GM10266 (cell line): Measurements from ENCODE around the gene KIAA1671.

Source experiments
- DNase-seq: peaks from one replicate; pipeline ENCODE4 v3.0.0; 2012; ENCODE audit errors: extremely low spot score
- TF ChIP-seq, protein P1 (sequence below): IDR thresholded peaks from 2 replicates; pipeline ENCODE4 v1.5.1; 2012; ENCODE audit warnings: mild to moderate bottlenecking, low read depth; ENCODE audit not compliant: control insufficient read depth, insufficient read depth; ENCODE audit errors: missing control alignments

The KIAA1671 gene

GRCh38 chr22:24944217-24944937 lies 8.1 kb upstream of the KIAA1671 start:
- no peak for DNase-seq
- TF ChIP-seq, protein P1, sequence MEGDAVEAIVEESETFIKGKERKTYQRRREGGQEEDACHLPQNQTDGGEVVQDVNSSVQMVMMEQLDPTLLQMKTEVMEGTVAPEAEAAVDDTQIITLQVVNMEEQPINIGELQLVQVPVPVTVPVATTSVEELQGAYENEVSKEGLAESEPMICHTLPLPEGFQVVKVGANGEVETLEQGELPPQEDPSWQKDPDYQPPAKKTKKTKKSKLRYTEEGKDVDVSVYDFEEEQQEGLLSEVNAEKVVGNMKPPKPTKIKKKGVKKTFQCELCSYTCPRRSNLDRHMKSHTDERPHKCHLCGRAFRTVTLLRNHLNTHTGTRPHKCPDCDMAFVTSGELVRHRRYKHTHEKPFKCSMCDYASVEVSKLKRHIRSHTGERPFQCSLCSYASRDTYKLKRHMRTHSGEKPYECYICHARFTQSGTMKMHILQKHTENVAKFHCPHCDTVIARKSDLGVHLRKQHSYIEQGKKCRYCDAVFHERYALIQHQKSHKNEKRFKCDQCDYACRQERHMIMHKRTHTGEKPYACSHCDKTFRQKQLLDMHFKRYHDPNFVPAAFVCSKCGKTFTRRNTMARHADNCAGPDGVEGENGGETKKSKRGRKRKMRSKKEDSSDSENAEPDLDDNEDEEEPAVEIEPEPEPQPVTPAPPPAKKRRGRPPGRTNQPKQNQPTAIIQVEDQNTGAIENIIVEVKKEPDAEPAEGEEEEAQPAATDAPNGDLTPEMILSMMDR = no peak

GRCh38 chr22:24945430-24945829 lies 7.1 kb upstream of the KIAA1671 start:
- no peak for DNase-seq
- TF ChIP-seq, protein P1 = no peak

DNA sequence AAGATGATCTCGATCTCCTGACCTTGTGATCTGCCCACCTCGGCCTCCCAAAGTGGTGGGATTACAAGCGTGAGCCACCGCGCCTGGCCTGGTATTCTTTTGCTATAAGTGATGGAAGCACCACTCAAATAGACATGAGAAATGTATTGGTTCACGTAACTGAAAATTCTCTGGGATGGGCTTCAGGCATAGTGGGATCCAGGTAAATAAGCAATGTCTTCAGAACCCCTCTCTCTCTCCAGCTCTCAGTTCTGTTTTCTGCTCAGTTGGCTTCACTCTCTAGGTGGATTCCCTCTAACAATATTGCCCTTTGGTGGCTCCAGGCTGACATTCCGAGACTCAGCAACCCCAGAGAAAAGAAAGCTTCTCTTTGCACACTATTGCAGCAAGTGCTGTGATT lies 5.1 kb upstream of the KIAA1671 start:
- TF ChIP-seq, protein P1 = no peak
- no peak for DNase-seq

DNA sequence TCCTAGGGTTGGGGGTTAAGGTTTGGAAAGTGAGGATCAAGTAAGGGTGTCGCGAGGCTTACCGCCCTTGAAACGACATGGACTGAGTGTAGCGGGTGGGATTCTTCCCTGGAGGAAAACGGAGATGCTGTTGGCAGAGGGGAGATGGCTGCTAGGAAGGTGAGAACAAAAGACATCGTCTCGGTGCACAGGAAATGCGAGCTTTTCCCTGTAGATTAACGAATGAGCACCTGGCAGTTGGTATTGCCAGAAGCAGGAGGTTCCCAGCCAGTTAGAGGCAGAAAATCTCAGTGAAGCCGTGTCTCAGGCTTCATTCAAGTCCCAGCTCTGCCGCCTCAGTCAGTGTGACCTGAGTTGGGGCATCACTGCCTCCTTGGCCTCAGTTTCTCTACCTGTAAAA lies 4.6 kb upstream of the KIAA1671 start:
- TF ChIP-seq, protein P1 = no peak
- DNase-seq = no peak

DNA sequence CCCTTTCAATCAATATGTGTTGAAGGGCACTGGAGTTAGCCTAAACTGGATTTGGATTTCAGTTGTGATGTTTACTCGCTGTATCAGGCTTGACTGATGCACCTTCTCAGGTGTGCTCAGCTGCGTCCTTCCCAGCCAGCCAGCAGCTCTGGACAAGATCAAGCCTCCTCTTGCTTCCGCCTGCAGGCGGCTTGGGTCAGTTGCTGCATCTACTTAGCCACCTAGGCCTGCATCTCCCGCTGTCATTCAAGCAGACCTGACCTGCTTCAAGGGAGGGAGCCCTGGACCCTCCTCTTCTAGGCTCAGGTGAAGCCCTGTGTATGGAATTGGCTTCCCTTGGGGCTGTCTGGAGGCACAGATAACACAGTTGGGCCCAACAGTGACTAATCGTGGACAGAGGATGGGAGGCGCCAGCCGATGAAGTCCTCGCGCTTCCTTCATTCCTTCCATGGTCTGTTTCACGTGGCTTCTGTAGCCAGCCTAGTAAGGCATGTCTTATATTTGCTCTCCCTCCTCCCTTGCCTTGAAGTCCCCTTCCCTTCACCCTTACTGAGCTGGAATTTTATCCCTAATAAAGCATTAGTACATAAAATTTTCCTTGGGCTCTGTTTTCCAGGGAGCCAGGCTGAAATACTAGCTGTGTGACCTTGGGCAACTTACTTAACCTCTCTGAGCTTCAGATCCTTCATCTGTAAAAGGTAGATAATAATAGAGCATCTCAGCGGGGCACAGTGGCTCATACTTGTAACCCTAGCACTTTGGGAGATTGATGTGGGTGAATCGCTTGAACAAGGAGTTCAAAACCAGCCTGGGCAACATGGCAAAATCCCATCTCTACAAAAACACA lies 3.9 kb upstream of the KIAA1671 start:
- TF ChIP-seq, protein P1 = no peak
- DNase-seq = no peak

DNA sequence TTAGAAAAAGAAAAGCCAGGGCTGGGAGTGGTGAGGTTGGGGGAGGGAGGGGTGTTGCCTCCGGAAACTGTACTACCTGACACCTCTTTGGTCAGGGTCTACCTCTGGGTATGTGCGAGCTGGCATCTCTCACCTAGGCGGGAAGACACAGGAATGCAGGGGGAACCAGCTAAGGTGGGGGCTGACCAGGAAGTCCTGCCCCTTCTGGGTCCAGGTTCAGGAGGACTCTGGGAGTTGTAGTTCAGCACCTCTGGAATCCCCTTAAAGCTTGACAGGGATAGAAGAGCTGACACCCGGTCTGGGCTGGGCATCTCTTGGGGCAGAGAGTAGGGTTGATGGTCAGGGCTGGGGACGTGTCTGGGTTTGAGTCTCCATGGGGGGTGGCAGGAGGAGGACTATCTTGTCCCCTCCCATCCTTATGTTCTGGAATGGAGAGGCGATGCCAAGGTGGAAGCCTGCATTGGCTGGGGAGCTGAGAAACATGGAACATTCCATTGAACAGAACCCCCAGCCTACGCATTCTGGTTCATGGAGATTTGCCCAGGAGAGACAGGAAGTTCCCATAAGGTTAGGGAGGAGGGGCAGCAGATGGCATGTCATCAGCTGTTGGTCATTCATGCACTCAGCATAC lies 2.1 kb upstream of the KIAA1671 start:
- no peak for DNase-seq
- TF ChIP-seq, protein P1 = no peak

GRCh38 chr22:24952837-24953383 lies 394 bp downstream of the KIAA1671 start:
- TF ChIP-seq, protein P1 = no peak
- DNase-seq = no peak
